WTC11 (cell line): ENCODE results near the gene CEP85L. TPM values are rescaled to one million over a fixed set of nuclear protein-coding genes. Genes with fewer than 3 reads are reported as not detected.
A peak's percentile ranks its signal among the peaks of the same experiment; 100 is the strongest.

Experiments
- ATAC-seq: fragments of 200-7000 bp; cut with Tn5 transposase; 2 replicates; pipeline ENCODE4 v1.10.0; 2021; ENCODE audit warnings: mild to moderate bottlenecking, moderate library complexity
- CTCF ChIA-PET: fragments of 300-600 bp; sonication (Branson Sonifier 250); formaldehyde crosslinking; loops from one replicate; lab custom pipeline; 2021; ENCODE audit warnings: antibody characterized with exemption; lab: Charles Lee
- POLR2A ChIA-PET: fragments of 350-600 bp; sonication (Branson Sonifier 250); formaldehyde crosslinking; loops from one replicate; lab custom pipeline; 2021; ENCODE audit warnings: antibody characterized with exemption; lab: Charles Lee
- DNase-seq: peaks from one replicate; pipeline ENCODE4 v3.0.0; 2021; ENCODE audit warnings: low spot score
- H3K27ac Mint-ChIP-seq: 2 replicates; pipeline ENCODE4 v1.8.0; 2021; ENCODE audit warnings: mixed read lengths
- H3K27me3 Mint-ChIP-seq: 2 replicates; pipeline ENCODE4 v1.8.0; 2021; ENCODE audit warnings: low read depth, mild to moderate bottlenecking, moderate library complexity, mixed read lengths
- H3K36me3 Mint-ChIP-seq: 2 replicates; pipeline ENCODE4 v1.8.0; 2021; ENCODE audit warnings: mixed read lengths
- H3K4me1 Mint-ChIP-seq: 2 replicates; pipeline ENCODE4 v1.8.0; 2022; ENCODE audit warnings: mixed read lengths
- H3K4me3 Mint-ChIP-seq: 2 replicates; pipeline ENCODE4 v1.8.0; 2021; ENCODE audit warnings: mild to moderate bottlenecking, moderate library complexity, mixed read lengths
- H3K9me3 Mint-ChIP-seq: 2 replicates; pipeline ENCODE4 v1.8.0; 2021; ENCODE audit warnings: mixed read lengths
- CTCF ChIP-seq: fragments of 200-600 bp; IDR thresholded peaks from 2 replicates; pipeline ENCODE4 v1.8.0; 2022; ENCODE audit warnings: antibody characterized with exemption
- E2F4 ChIP-seq: sonication (generic); formaldehyde crosslinking; IDR thresholded peaks from 2 replicates; pipeline ENCODE4 v1.8.1; 2022; ENCODE audit warnings: low read depth, mild to moderate bottlenecking, moderate library complexity, missing genetic modification reagents, borderline replicate concordance
- ETV6 ChIP-seq: sonication (generic); formaldehyde crosslinking; IDR thresholded peaks from 2 replicates; pipeline ENCODE4 v1.8.1; 2022; ENCODE audit warnings: mild to moderate bottlenecking, missing genetic modification reagents
- FOXP1 ChIP-seq: sonication (generic); formaldehyde crosslinking; IDR thresholded peaks from 2 replicates; pipeline ENCODE4 v1.8.0; 2022; ENCODE audit warnings: missing genetic modification reagents, mild to moderate bottlenecking, moderate library complexity, borderline replicate concordance
- HMGXB4 ChIP-seq: sonication (generic); formaldehyde crosslinking; IDR thresholded peaks from 2 replicates; pipeline ENCODE4 v1.8.1; 2023; ENCODE audit warnings: mild to moderate bottlenecking, moderate library complexity, missing genetic modification reagents
- JAZF1 ChIP-seq: fragments of 250-450 bp; sonication (Bioruptor Pico); IDR thresholded peaks from 2 replicates; pipeline ENCODE4 v1.9.0; 2021; ENCODE audit warnings: moderate library complexity, mild to moderate bottlenecking, inconsistent platforms
- JUN ChIP-seq: sonication (generic); formaldehyde crosslinking; IDR thresholded peaks from 2 replicates; pipeline ENCODE4 v1.8.0; 2023; ENCODE audit warnings: mild to moderate bottlenecking, missing genetic modification reagents
- KAT7 ChIP-seq: sonication (generic); formaldehyde crosslinking; IDR thresholded peaks from 2 replicates; pipeline ENCODE4 v1.8.1; 2023; ENCODE audit warnings: missing genetic modification reagents, mild to moderate bottlenecking, borderline replicate concordance
- MXD4 ChIP-seq: fragments of 250-450 bp; sonication (Bioruptor Pico); IDR thresholded peaks from 2 replicates; pipeline ENCODE4 v1.8.0; 2021; ENCODE audit warnings: mild to moderate bottlenecking, moderate library complexity, borderline replicate concordance
- RORB ChIP-seq: fragments of 250-450 bp; sonication (Bioruptor Pico); IDR thresholded peaks from 2 replicates; pipeline ENCODE4 v1.9.0; 2021; ENCODE audit warnings: mild to moderate bottlenecking
- SMAD4 ChIP-seq: sonication (generic); formaldehyde crosslinking; IDR thresholded peaks from 2 replicates; pipeline ENCODE4 v1.8.0; 2022; ENCODE audit warnings: mild to moderate bottlenecking, missing genetic modification reagents
- SOX15 ChIP-seq: fragments of 250-450 bp; sonication (Bioruptor Pico); IDR thresholded peaks from 2 replicates; pipeline ENCODE4 v1.9.0; 2021; ENCODE audit warnings: mild to moderate bottlenecking
- ZNF121 ChIP-seq: sonication (generic); formaldehyde crosslinking; IDR thresholded peaks from 2 replicates; pipeline ENCODE4 v1.8.0; 2023; ENCODE audit warnings: missing genetic modification reagents
- ZNF219 ChIP-seq: sonication (generic); formaldehyde crosslinking; IDR thresholded peaks from 2 replicates; pipeline ENCODE4 v1.8.0; 2023; ENCODE audit warnings: missing genetic modification reagents, mild to moderate bottlenecking, borderline replicate concordance
- ZNF425 ChIP-seq: fragments of 250-450 bp; sonication (Bioruptor Pico); conservative IDR thresholded peaks from 2 replicates; pipeline ENCODE4 v1.9.0; 2021; ENCODE audit warnings: mild to moderate bottlenecking
- total RNA-seq: library from RNA; stranded (reverse); gene quantifications from 3 replicates; pipeline ENCODE4 v1.2.3, GENCODE V29; 2021

The CEP85L gene
- total RNA-seq, 1 experiment from 2014 or later: 32.5 TPM

- ATAC-seq: no peak
- ChIA-PET CTCF (no interaction called here), POLR2A (no interaction called here)
- TF ChIP-seq JAZF1 (CRISPR knock-in tag) (no peak), JUN (CRISPR knock-in tag) (no peak), SOX15 (CRISPR knock-in tag) (no peak), FOXP1 (no peak), E2F4 (CRISPR knock-in tag) (no peak), KAT7 (no peak), ZNF425 (no peak), RORB (no peak), ZNF121 (CRISPR knock-in tag) (no peak), ETV6 (CRISPR knock-in tag) (no peak), SMAD4 (CRISPR knock-in tag) (no peak), ZNF219 (CRISPR knock-in tag) (no peak), MXD4 (CRISPR knock-in tag) (no peak)
- Mint-ChIP-seq H3K9me3 (no peaks in the 10 kb centered on the region), H3K27me3 (no peaks in the 10 kb centered on the region; the same call in 1 of the 2 replicates), H3K4me1 (no peaks in the 10 kb centered on the region), H3K27ac (no peak overlapping the region), H3K4me3 (no peak overlapping the region), H3K36me3 (no peaks in the 10 kb centered on the region)
- DNase-seq: no peak
These were observed 42.2 kb upstream of the CEP85L start for GRCh38 chr6:118693562-118693961.

GRCh38 chr6:118685823-118686449, 34.5 kb upstream of the CEP85L start:
- peak; percentile 20 for DNase-seq
- TF ChIP-seq E2F4 (CRISPR knock-in tag) (no peak), ZNF219 (CRISPR knock-in tag) (no peak), ZNF121 (CRISPR knock-in tag) (peak; percentile 84), CTCF (no peak), HMGXB4 (CRISPR knock-in tag) (no peak)
- no peak overlapping the region for H3K4me3 Mint-ChIP-seq
- ChIA-PET POLR2A (no interaction called here), CTCF (no interaction called here)
- H3K27me3 Mint-ChIP-seq: no peaks in the 10 kb centered on the region; the same call in 1 of the 2 replicates
- peaks cover 3% of the 10 kb centered on the region; the same call in 1 of the 2 replicates for H3K9me3 Mint-ChIP-seq
- ATAC-seq: peak; percentile 97
- H3K27ac Mint-ChIP-seq: peak overlapping the region; percentile 54; the same call in 1 of the 2 replicates
- no peaks in the 10 kb centered on the region for H3K36me3 Mint-ChIP-seq
- peaks cover 18% of the 10 kb centered on the region for H3K4me1 Mint-ChIP-seq
